HEK293T (cell line): ENCODE data around the gene AHI1.

Experiments used
- CTCF ChIA-PET: fragments of 350-600 bp; formaldehyde crosslinking; extraction: SDS; loops from one replicate; lab custom pipeline; 2021; ENCODE audit warnings: antibody characterized with exemption, inconsistent platforms; lab: Yijun Ruan, JAX
- POLR2A ChIA-PET: fragments of 350-600 bp; formaldehyde crosslinking; extraction: SDS; loops from one replicate; lab custom pipeline; 2020; ENCODE audit warnings: antibody characterized with exemption, inconsistent platforms; lab: Yijun Ruan, JAX
- DNase-seq: peaks from one replicate; pipeline ENCODE4 v3.0.0; 2012; ENCODE audit warnings: mixed read lengths; ENCODE audit errors: extremely low spot score
- ARNT ChIP-seq: fragments of 450-650 bp; IDR thresholded peaks from 2 replicates; pipeline ENCODE4 v1.6.1; 2017; ENCODE audit warnings: mild to moderate bottlenecking
- BHLHE40 ChIP-seq: fragments of 450-650 bp; IDR thresholded peaks from 2 replicates; pipeline ENCODE4 v1.6.1; 2016; ENCODE audit warnings: mild to moderate bottlenecking, moderate library complexity, borderline replicate concordance
- CTBP1 ChIP-seq: fragments of 450-650 bp; IDR thresholded peaks from 2 replicates; pipeline ENCODE4 v1.6.1; 2016; ENCODE audit warnings: borderline replicate concordance
- ELF4 ChIP-seq: fragments of 450-650 bp; IDR thresholded peaks from 2 replicates; pipeline ENCODE4 v1.6.1; 2017; ENCODE audit warnings: antibody characterized with exemption
- FOXA1 ChIP-seq: fragments of 450-650 bp; IDR thresholded peaks from 2 replicates; pipeline ENCODE4 v1.6.1; 2016; ENCODE audit warnings: mild to moderate bottlenecking
- FOXK2 ChIP-seq: fragments of 450-650 bp; IDR thresholded peaks from 2 replicates; pipeline ENCODE4 v1.6.1; 2016; ENCODE audit warnings: mild to moderate bottlenecking
- FOXM1 ChIP-seq: fragments of 450-650 bp; IDR thresholded peaks from 2 replicates; pipeline ENCODE4 v1.6.1; 2017; ENCODE audit warnings: mild to moderate bottlenecking, borderline replicate concordance
- HDGF ChIP-seq: fragments of 450-650 bp; IDR thresholded peaks from 2 replicates; pipeline ENCODE4 v1.6.1; 2017; ENCODE audit warnings: antibody characterized with exemption, borderline replicate concordance
- L3MBTL2 ChIP-seq: fragments of 450-650 bp; conservative IDR thresholded peaks from 2 replicates; pipeline ENCODE4 v1.6.1; 2016; ENCODE audit warnings: mild to moderate bottlenecking
- LEF1 ChIP-seq: fragments of 450-650 bp; IDR thresholded peaks from 2 replicates; pipeline ENCODE4 v1.6.1; 2017; ENCODE audit warnings: mild to moderate bottlenecking, borderline replicate concordance
- NFRKB ChIP-seq: fragments of 450-650 bp; IDR thresholded peaks from 2 replicates; pipeline ENCODE4 v1.6.1; 2016; ENCODE audit warnings: mild to moderate bottlenecking, moderate library complexity
- SP1 ChIP-seq: fragments of 450-650 bp; IDR thresholded peaks from 2 replicates; pipeline ENCODE4 v1.6.1; 2017
- SUZ12 ChIP-seq: fragments of 450-650 bp; IDR thresholded peaks from 2 replicates; pipeline ENCODE4 v1.6.1; 2016; ENCODE audit warnings: mild to moderate bottlenecking
- TARDBP ChIP-seq: fragments of 450-650 bp; IDR thresholded peaks from 2 replicates; pipeline ENCODE4 v1.6.1; 2016
- ZNF384 ChIP-seq: fragments of 450-650 bp; IDR thresholded peaks from 2 replicates; pipeline ENCODE4 v1.6.1; 2016
- TF ChIP-seq, protein P1 (sequence below): fragments of 450-650 bp; IDR thresholded peaks from 2 replicates; pipeline ENCODE4 v1.6.1; 2016

The AHI1 gene

DNA sequence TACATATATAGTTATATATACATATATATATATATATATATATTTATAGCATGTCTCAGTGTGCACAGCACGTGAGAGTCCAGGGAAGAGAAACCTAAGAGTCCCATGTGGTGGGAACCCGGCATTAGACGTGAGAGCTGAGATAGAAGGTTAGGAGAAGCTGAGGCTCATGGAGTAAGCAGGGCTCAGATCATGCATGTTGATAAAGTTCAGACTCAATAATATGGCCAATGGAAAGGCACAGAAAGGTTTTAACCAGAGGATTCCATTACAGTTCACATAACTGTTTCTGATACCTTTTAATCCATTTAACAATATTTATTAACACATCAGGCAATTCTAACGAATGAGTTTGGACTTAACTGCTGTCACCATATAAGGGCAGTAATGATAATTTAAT lies 173.0 kb downstream of the AHI1 start:
- CTCF ChIA-PET = no interaction called here
- DNase-seq = no peak
- POLR2A ChIA-PET = no interaction called here
- TF ChIP-seq ZNF384 (no peak), FOXA1 (no peak), FOXK2 (no peak), HDGF (no peak), FOXM1 (no peak), SUZ12 (no peak), ELF4 (no peak), BHLHE40 (no peak), ARNT (no peak), SP1 (no peak), L3MBTL2 (no peak)

DNA sequence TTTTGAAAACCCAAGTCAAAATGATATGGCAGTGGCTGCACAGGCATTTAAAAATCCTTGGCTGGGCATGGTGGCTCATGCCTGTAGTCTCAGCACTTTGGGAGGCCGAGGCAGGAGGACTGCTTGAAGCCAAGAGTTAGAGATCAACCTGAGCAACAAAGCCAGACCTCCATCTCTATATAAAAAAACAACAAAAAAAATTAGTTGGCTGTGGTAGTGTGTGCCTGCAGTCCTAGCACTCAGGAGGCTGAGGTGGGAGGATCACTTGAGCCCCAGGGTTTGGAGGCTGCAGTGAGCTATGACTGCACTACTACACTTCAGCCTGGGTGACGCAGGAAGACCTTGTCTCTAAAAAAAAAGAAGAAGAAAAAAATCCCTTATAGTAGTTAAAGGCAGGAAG lies 173.6 kb downstream of the AHI1 start:
- TF ChIP-seq LEF1 (no peak), FOXA1 (no peak), L3MBTL2 (no peak), SUZ12 (no peak), ELF4 (no peak), ARNT (no peak), TARDBP (no peak), NFRKB (no peak), FOXM1 (no peak), HDGF (no peak), FOXK2 (no peak), SP1 (no peak), CTBP1 (no peak), ZNF384 (no peak), BHLHE40 (no peak)
- TF ChIP-seq, protein P1, sequence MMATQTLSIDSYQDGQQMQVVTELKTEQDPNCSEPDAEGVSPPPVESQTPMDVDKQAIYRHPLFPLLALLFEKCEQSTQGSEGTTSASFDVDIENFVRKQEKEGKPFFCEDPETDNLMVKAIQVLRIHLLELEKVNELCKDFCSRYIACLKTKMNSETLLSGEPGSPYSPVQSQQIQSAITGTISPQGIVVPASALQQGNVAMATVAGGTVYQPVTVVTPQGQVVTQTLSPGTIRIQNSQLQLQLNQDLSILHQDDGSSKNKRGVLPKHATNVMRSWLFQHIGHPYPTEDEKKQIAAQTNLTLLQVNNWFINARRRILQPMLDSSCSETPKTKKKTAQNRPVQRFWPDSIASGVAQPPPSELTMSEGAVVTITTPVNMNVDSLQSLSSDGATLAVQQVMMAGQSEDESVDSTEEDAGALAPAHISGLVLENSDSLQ = no peak
- DNase-seq = no peak
- CTCF ChIA-PET = no interaction called here
- POLR2A ChIA-PET = no interaction called here

DNA sequence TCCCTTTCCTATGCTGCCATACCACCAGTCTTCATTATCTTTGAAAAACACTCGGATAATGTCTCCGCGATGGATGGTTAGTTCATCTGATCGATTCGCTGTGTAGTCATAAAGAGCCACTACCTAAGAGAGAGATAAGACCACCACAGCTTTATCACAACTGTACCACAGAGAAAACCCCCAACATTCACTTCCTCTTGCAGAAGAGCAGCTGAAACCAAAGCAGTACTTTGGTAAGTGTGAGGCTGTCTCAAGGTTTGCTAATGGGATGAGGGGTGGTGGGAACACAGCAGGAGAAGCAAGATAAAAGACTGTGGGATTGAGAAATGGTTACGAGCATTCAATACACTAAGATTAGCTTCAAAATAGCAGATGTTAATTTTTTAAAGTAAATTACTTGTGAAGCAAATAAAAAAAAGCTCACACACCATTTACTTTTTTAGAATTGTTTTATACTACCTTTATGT lies 174.3 kb downstream of the AHI1 start:
- ChIA-PET CTCF (no interaction called here), POLR2A (no interaction called here)
- TF ChIP-seq ARNT (no peak), SUZ12 (no peak), NFRKB (no peak), FOXK2 (no peak), TARDBP (no peak)
- TF ChIP-seq, protein P1 = no peak
- peak; percentile 18 for DNase-seq

DNA sequence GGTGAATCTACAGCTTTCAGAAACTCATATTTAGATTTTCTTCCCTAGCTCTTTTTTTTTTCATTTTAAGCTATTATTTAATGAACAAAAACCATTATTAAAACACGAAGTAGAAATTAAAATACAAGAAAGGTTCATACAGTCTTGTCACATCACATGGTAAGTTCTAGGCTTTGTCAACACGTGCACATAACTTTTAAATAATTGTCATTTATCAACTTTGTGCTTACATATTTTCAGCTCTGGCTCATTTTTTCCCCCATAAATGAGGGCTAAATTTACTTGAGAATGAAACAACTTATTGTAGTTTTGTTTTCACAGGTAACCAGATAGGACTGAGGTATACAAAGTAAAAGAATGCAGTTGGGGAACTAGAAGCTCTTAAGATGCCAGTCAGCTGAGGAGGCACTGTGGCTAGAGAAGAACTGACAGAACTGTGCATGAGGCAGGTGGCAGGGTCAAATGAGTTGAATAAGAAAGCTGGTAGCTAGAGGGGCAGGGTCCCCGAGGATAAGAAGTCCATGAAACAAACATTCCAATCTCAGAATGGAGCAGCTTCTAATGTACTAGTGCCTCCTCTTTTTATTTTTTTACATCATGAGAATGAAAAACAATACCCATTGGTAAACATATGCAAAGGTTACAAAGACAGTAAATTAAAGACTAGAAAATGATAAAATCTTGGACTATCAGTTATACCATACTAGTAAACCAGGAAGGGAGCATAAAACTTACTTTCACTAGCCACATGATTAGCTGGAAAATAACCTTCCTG lies 174.9 kb downstream of the AHI1 start:
- ChIA-PET POLR2A (no interaction called here), CTCF (no interaction called here)
- no peak for TF ChIP-seq NFRKB
- no peak for TF ChIP-seq ELF4
- no peak for TF ChIP-seq FOXM1
- TF ChIP-seq HDGF = no peak
- TF ChIP-seq, protein P1 = no peak
- no peak for TF ChIP-seq FOXK2
- no peak for TF ChIP-seq TARDBP
- TF ChIP-seq BHLHE40 = no peak
- no peak for TF ChIP-seq ZNF384
- TF ChIP-seq LEF1 = no peak
- no peak for DNase-seq

DNA sequence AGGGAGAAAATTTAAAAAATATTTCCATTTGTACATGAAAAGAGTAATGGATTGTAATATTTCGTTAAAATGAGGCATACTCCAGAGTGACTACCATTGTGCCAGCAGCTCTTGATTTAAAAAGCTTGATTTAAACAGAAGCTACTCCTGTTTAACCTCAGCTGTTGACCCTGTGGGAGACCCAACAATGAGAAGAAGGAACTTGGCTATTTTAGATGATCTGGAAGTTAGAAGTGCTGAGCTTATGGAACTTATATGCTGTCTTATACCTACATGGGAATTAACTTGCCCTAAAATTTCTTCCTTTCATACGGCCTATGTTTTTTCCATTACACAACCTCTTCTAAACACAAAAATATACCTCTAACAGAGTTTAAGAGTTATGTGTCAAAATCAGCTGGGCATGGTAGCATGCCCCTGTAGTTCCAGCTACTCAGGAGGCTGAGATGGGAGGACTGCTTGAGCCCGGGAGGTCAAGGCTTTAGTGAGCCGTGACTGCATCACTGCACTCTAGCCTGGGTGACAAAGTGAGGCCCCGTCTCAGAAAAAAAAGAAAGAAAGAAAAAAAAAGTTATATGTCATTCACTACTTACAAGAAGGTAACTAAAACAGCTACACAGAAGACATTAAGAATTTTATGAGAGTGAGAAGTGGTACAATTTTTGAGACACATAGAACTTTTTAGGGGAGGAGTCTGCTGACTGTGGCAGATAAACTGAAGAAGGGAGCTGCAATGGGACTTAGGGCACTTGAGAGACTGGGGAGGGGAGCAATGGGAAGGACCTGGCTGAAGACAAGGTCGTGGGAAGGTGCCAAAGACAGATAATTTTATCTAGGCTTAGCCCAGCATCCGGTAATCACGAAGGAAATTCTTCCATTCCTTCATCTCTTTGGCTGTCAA lies 176.6 kb downstream of the AHI1 start:
- CTCF ChIA-PET = no interaction called here
- TF ChIP-seq LEF1 (no peak), FOXK2 (no peak)
- DNase-seq = no peak

DNA sequence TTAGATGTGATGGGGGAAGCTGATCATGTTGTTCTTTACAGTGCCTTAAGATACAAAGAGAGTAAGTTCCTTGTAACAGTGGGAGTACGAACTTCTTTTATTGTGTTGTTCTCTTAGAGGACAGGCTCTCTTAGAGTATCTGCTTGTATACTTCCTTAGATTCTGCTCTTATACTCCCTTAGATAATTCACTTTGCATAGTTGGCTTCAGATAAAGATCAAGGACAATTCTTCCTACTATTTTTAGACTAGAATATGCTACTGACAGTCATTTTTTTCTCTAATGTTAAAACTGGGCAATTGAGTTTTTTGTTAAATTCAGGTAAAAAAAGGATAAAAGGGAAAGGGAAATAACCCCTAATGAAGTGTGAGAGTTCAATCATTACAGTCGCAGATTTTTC lies 177.7 kb downstream of the AHI1 start:
- TF ChIP-seq, protein P1 = no peak
- TF ChIP-seq L3MBTL2 (no peak), FOXK2 (no peak), CTBP1 (no peak), BHLHE40 (no peak), HDGF (no peak), NFRKB (no peak), SP1 (no peak), SUZ12 (no peak), ELF4 (no peak), FOXA1 (no peak), ARNT (no peak), LEF1 (no peak), TARDBP (no peak), FOXM1 (no peak), ZNF384 (no peak)
- ChIA-PET CTCF (no interaction called here), POLR2A (no interaction called here)
- no peak for DNase-seq

More for the DNA sequence above, 176.6 kb downstream of the AHI1 start:
- POLR2A ChIA-PET = no interaction called here
